Tibial artery (tissue), 4 donors: ENCODE measurements around the gene FBN2.

ENCODE experiments used
- DNase-seq, 2 donors: peaks; one replicate each; pipeline ENCODE4 v3.0.0-alpha.2; 2019
- H3K27ac ChIP-seq, 2 donors: fragments of 200-600 bp; sonication (generic) in 1 of 2; 1 replicate in 1 of 2; 2 replicates in 1 of 2; pipeline ENCODE4 v1.5.1; 2018 to 2019; ENCODE audit warnings: mild to moderate bottlenecking in 1 of 2
- H3K27me3 ChIP-seq, 2 donors: fragments of 200-600 bp; sonication (generic) in 1 of 2; one replicate each; pipeline versions ENCODE4 v1.5.1 to v1.6.0; 2016 to 2019
- H3K36me3 ChIP-seq, 3 donors: fragments of 200-600 bp; sonication (generic) in 2 of 3; one replicate each; pipeline ENCODE4 v1.5.1; 2016 to 2019; ENCODE audit warnings: mild to moderate bottlenecking in 2 of 3
- H3K4me1 ChIP-seq, 4 donors: fragments of 200-600 bp; sonication (generic) in 2 of 4; 1 replicate in 3 of 4; 2 replicates in 1 of 4; pipeline ENCODE4 v1.5.1; 2016 to 2019
- H3K4me3 ChIP-seq, 2 donors: fragments of 200-600 bp; sonication (generic) in 1 of 2; 1 replicate in 1 of 2; 2 replicates in 1 of 2; pipeline ENCODE4 v1.5.1; 2018 to 2019; ENCODE audit warnings: mild to moderate bottlenecking in 2 of 2
- H3K9me3 ChIP-seq, 3 donors: fragments of 200-600 bp; sonication (generic) in 1 of 3; one replicate each; pipeline ENCODE4 v1.5.1; 2016 to 2019
- intact Hi-C: fragments of 100-400 bp; cut with DNase I; formaldehyde crosslinking; loops from one replicate; pipeline ENCODE4 v1.15.0; 2023; ENCODE audit warnings: low total_unique reads
- TF ChIP-seq, protein P1 (sequence below), 2 experiments: fragments of 200-600 bp in 1 of 2; fragments of 450-650 bp in 1 of 2; IDR thresholded peaks; one replicate each; pipeline ENCODE4 v1.5.1; 2017 to 2019; ENCODE audit warnings: antibody characterized with exemption in 2 of 2, mild to moderate bottlenecking in 1 of 2, moderate library complexity in 1 of 2

The FBN2 gene

DNA sequence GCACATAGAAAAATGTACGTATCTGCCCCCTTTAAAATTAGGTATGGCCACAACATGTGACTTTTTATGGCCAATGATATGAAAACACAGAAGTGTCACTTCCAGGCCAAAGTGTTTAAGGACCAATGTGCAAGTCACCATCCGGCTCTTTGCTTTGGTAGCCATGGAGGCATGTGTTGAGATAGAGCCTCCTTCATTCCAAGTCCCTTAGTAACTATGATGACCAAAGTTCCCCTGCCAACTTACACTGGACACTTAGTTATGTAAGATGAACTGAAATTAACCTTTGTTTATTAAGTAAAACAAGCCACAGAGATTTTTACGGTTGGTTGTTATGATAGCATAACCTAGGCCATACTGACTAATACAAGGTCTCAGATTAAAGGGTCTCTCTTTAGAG, 51.0 kb downstream of the FBN2 start:
- DNase-seq = no peak
- Histone ChIP-seq H3K9me3 (no peaks in the 10 kb centered on the region), H3K4me3 (no peak overlapping the region), H3K4me1 (no peaks in the 10 kb centered on the region), H3K36me3 (no peaks in the 10 kb centered on the region), H3K27ac (no peak overlapping the region), H3K27me3 (no peaks in the 10 kb centered on the region)
- intact Hi-C loops = no loop called here
- TF ChIP-seq, protein P1, sequence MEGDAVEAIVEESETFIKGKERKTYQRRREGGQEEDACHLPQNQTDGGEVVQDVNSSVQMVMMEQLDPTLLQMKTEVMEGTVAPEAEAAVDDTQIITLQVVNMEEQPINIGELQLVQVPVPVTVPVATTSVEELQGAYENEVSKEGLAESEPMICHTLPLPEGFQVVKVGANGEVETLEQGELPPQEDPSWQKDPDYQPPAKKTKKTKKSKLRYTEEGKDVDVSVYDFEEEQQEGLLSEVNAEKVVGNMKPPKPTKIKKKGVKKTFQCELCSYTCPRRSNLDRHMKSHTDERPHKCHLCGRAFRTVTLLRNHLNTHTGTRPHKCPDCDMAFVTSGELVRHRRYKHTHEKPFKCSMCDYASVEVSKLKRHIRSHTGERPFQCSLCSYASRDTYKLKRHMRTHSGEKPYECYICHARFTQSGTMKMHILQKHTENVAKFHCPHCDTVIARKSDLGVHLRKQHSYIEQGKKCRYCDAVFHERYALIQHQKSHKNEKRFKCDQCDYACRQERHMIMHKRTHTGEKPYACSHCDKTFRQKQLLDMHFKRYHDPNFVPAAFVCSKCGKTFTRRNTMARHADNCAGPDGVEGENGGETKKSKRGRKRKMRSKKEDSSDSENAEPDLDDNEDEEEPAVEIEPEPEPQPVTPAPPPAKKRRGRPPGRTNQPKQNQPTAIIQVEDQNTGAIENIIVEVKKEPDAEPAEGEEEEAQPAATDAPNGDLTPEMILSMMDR (IDR thresholded peaks at IDR 0.05) = no peak

DNA sequence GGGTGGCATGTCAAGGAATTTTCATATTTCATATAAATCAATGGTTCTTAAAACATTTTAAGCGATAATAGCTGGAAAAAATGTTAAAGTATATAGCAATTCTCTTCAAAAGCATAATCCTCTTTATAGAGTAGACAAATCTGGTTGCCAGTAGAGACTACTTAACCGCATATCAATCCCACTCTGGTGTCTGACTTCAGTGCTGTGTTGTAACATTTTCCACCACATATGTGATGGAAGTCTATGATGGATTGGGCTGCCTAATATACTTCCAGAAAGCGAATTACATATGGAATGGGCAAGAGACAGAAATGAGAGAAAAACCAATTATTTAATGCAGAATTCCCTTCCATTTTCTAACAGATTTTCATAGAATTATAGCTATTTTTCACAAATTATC, 54.3 kb downstream of the FBN2 start:
- no peak for DNase-seq
- Histone ChIP-seq H3K27ac (no peak overlapping the region), H3K9me3 (no peaks in the 10 kb centered on the region), H3K4me3 (no peak overlapping the region), H3K4me1 (no peaks in the 10 kb centered on the region), H3K36me3 (no peaks in the 10 kb centered on the region), H3K27me3 (no peaks in the 10 kb centered on the region)
- TF ChIP-seq, protein P1 (IDR thresholded peaks at IDR 0.05) = no peak
- intact Hi-C loops = no loop called here

DNA sequence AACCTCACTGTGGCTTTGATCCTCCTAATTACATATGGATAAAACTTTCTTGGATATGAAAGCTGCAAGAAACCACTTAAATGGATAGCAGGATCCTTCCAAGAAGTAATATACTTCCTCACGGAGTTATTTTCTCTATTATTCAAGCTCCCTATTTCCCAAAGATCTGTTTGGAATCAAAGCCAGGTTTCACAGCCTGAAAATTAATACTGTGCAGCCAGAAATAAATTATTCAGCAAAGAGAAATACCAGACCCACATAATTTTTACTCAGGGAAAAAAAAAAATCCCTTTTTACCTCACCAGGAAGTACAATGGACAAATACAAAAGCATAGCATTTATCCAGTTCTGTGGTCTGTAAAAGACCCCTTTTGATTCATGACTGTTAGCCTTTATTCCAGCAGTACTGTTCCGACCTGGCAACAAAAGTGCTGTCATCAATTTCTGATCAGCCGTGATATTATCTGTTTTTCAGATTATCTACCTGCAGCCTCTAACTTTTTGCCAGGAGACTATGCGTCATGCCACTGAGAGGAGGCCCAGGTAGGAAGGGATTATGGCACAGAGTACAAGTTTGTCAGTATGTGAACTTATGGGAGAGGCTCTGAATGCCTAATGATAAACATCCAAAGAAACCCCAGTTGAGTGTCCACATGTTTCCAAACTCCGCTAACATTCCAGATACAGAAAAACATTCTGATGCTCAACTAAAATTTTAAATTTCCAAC, 57.0 kb downstream of the FBN2 start:
- Histone ChIP-seq H3K4me1 (no peaks in the 10 kb centered on the region), H3K27ac (no peak overlapping the region), H3K4me3 (no peak overlapping the region), H3K9me3 (no peaks in the 10 kb centered on the region), H3K27me3 (no peaks in the 10 kb centered on the region), H3K36me3 (no peaks in the 10 kb centered on the region)
- intact Hi-C loops = no loop called here
- TF ChIP-seq, protein P1 (IDR thresholded peaks at IDR 0.05) = no peak
- DNase-seq = no peak

DNA sequence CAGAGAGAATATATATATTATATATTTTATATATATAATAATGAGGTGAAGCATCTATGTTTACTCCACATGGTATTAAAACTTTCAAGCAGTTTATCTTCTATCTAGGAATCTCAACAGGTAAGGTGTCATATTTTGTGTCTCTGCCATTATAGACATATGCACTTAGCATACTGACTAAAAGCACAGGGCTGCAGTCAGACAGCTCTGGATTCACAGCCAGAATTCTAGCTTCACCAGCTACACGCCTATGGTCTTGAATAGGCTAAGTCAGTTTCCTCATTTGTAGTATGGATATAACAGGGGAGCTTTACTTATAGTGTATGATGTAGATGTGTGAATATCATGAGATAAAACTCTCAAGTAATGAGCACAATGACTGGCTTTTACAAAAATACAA, 57.9 kb downstream of the FBN2 start:
- Histone ChIP-seq H3K27me3 (no peaks in the 10 kb centered on the region), H3K4me1 (no peaks in the 10 kb centered on the region), H3K4me3 (no peak overlapping the region), H3K9me3 (no peaks in the 10 kb centered on the region), H3K27ac (no peak overlapping the region), H3K36me3 (no peaks in the 10 kb centered on the region)
- TF ChIP-seq, protein P1 (IDR thresholded peaks at IDR 0.05) = no peak
- intact Hi-C loops = no loop called here
- no peak for DNase-seq

DNA sequence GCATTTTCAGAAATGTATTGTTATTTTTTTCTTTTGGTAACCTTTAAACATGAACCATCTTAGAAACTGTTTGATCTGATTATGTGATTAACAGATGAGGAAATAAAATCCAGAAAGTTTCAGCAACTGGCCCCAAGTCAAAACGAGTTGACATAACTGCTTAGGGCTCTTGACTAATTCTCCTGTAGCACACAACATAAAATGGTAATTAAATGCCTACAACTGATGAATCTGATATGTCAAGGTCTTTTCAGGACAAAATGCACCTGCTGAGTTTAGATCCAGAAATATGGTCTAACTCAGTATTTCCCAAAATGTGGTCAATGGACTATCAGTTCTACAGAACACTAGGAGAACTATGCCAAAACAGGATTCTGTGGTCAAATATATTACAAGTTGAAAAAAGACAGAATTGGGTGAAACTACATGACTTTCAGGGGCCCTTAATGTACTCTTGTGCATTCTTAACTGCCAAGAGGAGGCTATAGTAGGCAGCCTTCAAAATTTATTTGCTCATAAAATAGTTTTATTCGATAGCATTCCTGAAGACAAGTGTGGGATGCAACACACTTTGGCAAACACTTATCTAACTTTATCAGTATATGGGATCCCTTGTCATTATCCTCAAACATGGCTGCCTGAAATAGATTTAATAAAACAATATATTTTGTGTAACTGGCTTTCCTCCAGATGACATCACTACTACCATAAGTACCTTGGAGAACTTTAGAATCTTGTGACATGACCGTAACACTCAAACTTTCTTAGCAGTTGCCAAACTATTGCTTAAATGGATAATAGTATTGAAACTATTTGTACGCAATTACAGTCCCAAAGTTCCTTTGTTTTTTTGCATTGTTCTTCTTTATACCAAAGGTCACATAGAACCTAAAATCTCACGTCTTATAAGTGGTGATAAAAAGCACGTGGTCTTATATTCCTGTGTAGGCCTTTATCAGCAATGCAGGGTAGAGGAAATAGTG, 59.4 kb downstream of the FBN2 start:
- intact Hi-C loops = no loop called here
- no peaks in the 10 kb centered on the region for H3K27me3 ChIP-seq
- TF ChIP-seq, protein P1 (IDR thresholded peaks at IDR 0.05) = no peak
- no peak overlapping the region for H3K27ac ChIP-seq
- H3K4me1 ChIP-seq = no peaks in the 10 kb centered on the region
- no peak for DNase-seq
- no peaks in the 10 kb centered on the region for H3K9me3 ChIP-seq
- no peaks in the 10 kb centered on the region for H3K36me3 ChIP-seq
- no peak overlapping the region for H3K4me3 ChIP-seq
